Astrocyte of the cerebellum (primary cell): ENCODE results near the gene JAGN1.

ENCODE experiments used
- DNase-seq: peaks from one replicate; pipeline ENCODE4 v3.0.0-alpha.2; 2011; ENCODE audit warnings: low read depth
- H3K4me3 ChIP-seq: 2 replicates; pipeline ENCODE4 v1.5.1; 2011; ENCODE audit warnings: mild to moderate bottlenecking, low read depth, low read length, moderate library complexity
- in situ Hi-C: cut with HindIII; loops from 2 replicates; pipeline ENCODE4 v1.10.0; 2017; ENCODE audit warnings: low sequenced_read_pairs
- TF ChIP-seq, protein P1 (sequence below): IDR thresholded peaks from 2 replicates; pipeline ENCODE4 v1.5.1; 2012; ENCODE audit warnings: low read length, low read depth, moderate library complexity, mild to moderate bottlenecking; ENCODE audit errors: missing control alignments

The JAGN1 gene

DNA sequence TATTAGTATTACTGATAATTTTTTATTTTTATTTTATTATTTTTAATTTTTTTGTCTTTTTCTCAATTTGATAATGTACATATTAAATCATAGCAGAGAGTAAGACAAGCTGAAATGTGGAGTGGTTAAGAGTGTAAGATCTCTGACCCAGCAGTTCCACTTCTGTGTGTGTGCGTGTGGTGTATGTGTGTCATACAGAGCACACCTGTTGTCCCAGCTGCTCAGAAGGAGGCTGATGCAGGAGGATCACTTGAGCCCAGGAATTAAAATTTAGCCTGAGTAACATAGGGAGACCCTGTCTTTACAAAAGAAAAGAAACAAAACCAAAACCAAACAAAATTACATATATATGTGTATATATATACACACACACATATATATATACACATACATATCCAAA lies 9.0 kb upstream of the JAGN1 start:
- no peak overlapping the region for H3K4me3 ChIP-seq
- TF ChIP-seq, protein P1, sequence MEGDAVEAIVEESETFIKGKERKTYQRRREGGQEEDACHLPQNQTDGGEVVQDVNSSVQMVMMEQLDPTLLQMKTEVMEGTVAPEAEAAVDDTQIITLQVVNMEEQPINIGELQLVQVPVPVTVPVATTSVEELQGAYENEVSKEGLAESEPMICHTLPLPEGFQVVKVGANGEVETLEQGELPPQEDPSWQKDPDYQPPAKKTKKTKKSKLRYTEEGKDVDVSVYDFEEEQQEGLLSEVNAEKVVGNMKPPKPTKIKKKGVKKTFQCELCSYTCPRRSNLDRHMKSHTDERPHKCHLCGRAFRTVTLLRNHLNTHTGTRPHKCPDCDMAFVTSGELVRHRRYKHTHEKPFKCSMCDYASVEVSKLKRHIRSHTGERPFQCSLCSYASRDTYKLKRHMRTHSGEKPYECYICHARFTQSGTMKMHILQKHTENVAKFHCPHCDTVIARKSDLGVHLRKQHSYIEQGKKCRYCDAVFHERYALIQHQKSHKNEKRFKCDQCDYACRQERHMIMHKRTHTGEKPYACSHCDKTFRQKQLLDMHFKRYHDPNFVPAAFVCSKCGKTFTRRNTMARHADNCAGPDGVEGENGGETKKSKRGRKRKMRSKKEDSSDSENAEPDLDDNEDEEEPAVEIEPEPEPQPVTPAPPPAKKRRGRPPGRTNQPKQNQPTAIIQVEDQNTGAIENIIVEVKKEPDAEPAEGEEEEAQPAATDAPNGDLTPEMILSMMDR, result no peak
- no peak for DNase-seq
- in situ Hi-C loops, result loop anchor here (5.0 kb wide), 1 partner anchor 51 kb away; the partner anchor contains the start of gene CRELD1

DNA sequence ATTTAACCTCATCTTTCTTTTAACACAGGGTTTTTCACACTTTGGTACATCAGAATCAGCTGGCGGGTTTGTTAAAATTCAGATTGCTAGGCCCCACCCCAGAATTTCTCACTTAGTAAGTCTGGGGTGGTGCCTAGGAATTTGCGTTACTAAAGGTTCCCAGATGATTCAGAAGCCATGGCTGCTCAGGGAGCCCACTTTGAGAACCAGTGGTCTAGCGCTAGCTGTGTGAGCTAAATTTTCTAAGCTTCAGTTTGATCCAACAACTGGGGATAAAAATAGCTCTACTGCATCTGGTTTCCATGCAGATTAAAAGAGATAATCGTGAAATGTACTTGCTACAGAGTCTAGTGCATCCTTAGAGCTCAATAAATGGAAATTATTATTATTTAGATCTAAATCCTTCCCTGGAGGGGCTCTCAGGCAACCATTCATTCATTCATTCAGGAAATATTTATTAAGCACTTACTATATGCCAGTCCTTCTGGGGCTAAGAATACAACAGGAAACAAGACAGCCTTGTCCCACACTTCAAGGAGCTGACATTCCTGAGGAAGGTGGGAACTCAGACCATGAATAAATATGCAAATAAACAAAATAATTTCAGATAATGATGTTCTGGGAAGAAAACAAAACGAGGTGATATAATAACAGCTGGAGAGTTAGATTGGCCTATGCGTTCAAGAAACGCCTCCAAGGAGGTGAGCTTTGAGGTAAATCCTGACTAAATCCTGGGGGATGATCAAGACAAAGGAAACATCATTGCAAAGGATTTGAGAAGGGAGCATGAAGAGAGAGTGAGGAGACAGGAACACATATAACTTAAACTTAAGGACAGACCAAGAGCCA lies 6.5 kb upstream of the JAGN1 start:
- TF ChIP-seq, protein P1, result no peak
- in situ Hi-C loops, result loop anchor here (5.0 kb wide), 1 partner anchor 48 kb away; the partner anchor contains the start of gene CRELD1
- no peak overlapping the region for H3K4me3 ChIP-seq
- DNase-seq, result no peak

DNA sequence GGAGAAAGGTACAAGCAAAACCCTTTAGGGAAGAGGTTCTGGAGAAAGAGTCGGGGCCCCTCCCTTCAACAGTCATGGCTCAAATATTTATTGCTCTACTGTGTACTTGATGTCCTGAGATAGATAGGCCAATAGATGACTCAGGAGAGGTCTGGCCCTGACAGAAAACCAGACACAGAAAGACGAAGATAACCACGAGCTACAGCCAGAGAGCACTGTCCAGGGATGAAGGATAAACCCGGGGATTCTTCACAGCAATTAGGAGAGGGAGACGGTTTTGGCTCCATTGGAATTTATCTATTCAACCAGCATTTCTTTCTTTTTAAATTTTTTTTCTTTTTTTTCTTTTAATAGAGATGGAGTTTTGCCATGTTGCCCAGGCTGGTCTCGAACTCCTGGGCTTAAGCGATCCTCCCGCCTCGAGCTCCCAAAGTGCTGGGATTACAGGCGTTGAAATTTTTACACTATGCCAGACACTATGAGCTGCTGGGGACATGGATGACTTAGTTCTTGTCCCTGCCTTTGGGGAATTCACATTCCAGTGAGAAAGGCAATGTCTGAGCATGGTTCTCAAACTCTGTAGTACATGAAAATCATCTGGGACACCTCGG lies 5.8 kb upstream of the JAGN1 start:
- in situ Hi-C loops, result loop anchor here (5.0 kb wide), 1 partner anchor 48 kb away; the partner anchor contains the start of gene CRELD1
- DNase-seq, result no peak
- H3K4me3 ChIP-seq, result no peak overlapping the region
- TF ChIP-seq, protein P1, result no peak

DNA sequence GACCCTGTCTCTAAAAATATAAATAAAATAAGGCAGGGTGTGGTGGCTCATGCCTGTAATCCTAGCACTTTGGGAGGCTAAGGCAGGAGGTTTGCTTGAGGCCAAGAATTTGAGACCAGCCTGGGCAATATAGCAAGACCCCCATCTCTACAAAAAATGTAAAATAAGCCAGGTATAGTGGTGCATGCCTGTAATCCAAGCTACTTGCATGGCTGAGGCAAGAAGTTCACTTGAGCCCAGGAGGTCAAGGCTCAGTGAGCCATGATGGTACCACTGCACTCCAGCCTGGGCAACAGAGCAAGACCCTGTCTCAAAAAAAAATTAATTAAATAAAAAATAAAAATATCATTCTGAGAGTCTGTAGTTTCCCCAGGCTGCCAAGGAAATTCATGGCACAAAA lies 4.1 kb upstream of the JAGN1 start:
- TF ChIP-seq, protein P1, result no peak
- in situ Hi-C loops, result no loop called here

DNA sequence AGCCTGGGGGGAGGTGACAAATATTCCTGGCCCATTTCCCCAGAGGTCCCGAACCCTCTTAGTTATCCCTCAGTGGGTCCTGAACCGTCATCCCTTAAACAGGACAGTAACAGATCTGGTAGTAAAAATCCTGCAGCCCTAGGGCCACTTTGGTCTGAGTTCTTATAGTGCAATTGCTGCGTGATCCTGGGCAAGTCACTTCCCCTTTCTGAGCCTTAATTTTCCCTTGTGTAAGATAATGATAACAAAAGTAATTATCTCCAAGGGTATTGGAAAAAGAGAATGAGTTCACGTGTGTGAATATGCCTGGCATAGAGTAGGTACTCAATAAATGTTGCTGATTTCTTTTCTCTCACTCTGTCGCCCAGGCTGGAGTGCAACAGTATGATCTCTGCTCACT lies 2.9 kb upstream of the JAGN1 start:
- TF ChIP-seq, protein P1, result no peak
- no peak for DNase-seq
- no peak overlapping the region for H3K4me3 ChIP-seq
- in situ Hi-C loops, result no loop called here

More for the DNA sequence above, 4.1 kb upstream of the JAGN1 start:
- H3K4me3 ChIP-seq, result no peak overlapping the region
- DNase-seq, result no peak

DNA sequence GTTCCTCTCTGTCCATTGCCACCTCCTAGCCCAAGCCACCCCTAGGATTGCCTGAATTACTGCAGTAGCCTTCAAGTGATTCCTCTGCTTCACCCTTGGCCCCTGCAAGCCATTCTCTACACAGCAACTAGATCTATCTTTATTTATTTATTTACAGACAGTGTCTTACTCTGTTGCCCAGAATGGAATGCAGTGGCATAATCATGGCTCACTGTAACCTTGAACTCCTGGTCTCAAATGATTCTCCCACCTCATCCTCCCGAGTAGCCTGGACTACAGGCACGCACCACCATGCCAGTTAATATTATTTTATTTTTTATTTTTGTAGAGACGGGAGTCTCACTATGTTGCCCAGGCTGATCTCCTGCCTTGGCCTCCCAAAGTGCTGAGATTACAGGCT lies 1.9 kb upstream of the JAGN1 start:
- TF ChIP-seq, protein P1, result no peak
- no peak overlapping the region for H3K4me3 ChIP-seq
- in situ Hi-C loops, result no loop called here
- DNase-seq, result no peak
